GM19043 (cell line): Measurements from ENCODE around the gene SLC7A14.
"Not testable (repeated sequence)": the region's sequence is repeated elsewhere in the genome, so short reads cannot be mapped to it uniquely, and the experiment has no call there.

ENCODE experiments used
- ATAC-seq: cut with Tn5 transposase; IDR thresholded peaks from one replicate; pipeline ENCODE4 v1.9.1; 2021; ENCODE audit warnings: low read depth; ENCODE audit not compliant: unreplicated experiment

The SLC7A14 gene

DNA sequence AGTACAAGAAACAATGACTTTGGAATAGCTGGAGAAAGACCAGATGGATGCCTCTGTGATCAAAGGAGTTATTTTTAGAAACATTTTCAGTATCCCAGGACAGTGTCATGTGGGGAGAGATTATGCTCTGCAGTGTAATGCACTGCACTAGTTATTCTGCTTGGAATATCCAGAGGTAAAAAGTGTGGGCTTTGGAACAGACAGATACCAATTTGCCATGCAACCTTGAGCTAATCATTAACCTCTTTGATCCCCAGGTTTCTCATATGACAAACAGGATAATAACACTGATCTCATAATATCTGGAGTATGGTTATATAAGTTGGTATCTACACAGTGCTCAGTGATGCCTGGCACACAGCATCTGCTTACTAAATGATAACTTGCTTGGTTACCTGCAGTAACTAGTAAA is 12.2 kb upstream of the SLC7A14 start:
- no peak for ATAC-seq

DNA sequence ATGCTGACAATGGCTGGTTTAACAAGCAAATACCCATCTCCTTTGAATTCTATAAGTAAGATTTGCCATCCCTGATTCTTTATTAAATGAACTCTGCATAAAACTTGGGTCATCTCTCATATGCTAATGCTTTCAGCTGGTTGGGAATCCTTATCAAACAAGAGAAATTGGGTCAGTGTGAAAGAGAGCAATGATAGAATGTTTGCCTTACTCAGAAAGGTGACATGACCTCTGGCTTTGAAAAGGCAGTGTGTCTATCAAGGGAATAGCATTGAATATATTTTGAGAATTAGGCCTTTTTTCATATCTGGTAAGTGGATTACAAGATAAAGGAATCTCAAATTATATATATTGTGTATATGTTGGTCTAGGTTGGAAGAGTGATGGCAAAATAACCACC is 8.7 kb upstream of the SLC7A14 start:
- no peak for ATAC-seq

DNA sequence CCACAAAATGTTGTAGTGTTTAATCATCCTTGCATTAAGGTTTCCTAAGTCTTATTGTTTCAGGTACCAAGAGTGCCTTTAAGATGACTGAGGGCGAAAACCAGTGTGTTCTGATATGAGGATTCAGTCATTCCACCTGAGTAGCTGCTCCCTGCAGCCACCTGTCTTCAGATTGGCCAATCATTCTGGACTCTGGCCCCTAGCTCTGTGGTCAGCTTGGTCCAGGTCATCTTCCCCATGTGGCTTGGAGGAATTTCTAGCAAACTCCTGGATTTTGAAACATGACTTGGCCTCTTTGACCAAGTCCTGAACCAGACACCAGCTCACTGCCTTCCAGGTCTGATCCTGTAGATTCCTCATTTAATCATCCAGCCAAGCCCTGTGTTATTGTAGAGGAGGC is 7.8 kb upstream of the SLC7A14 start:
- no peak for ATAC-seq

GRCh38 chr3:170589113-170589512 is 3.2 kb upstream of the SLC7A14 start:
- no peak for ATAC-seq

GRCh38 chr3:170585008-170585936 is 603 bp downstream of the SLC7A14 start:
- ATAC-seq, result no peak

DNA sequence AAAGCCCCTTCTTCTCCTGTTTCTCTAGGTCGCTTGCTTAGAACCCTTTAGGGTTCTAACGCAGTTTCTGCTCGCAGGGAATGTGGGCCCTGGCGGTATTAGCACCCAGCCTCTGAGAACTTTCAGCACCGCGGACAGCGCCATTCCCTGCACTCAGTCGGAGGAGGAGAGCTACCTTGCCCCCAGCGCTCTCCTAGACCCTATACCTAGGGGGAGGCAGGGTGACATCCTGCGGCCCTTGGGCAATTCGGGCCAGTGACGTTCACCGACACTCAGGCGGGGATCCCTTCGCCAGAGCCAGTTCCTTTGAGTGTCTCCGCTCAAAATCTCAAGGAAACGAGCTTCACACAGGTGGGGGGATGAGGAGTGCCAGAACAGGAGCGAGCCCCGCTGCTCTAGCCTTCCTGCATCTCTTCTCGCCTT is 1.3 kb downstream of the SLC7A14 start:
- no peak for ATAC-seq

GRCh38 chr3:170579646-170580045 is 6.2 kb downstream of the SLC7A14 start:
- ATAC-seq, result no peak

DNA sequence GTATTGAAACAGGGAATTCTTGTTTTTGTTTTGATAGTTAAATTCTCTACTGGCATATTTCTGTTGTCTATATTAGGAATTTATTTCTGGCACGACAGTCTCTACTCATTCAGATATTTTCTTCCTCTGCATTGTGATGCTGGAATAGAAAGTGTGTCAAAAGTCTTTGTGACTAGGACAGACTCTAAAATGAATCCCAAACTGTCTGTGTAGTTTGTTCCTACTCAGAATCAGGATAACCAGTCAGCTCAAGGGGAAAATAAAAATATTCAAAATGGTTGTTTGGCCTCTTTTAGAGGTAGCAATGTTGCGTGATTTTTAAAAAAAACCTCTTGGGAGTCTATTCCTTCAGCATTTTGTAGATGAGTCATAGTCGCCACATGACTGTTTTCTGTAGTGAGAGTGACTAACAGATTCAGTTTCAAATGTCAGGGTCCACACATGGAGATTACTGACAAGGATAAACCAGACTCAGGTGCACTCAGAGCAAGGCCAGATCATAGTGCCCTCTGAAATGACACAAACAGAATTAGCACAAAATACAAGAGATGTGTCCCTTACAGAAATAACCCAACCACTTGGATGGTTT is 13.1 kb downstream of the SLC7A14 start:
- peak; percentile 99 for ATAC-seq

GRCh38 chr3:170567598-170567997 is 18.3 kb downstream of the SLC7A14 start:
- not testable (repeated sequence) for ATAC-seq

- ATAC-seq, result no peak
Measured at GRCh38 chr3:170566413-170566812, 19.5 kb downstream of the SLC7A14 start.

DNA sequence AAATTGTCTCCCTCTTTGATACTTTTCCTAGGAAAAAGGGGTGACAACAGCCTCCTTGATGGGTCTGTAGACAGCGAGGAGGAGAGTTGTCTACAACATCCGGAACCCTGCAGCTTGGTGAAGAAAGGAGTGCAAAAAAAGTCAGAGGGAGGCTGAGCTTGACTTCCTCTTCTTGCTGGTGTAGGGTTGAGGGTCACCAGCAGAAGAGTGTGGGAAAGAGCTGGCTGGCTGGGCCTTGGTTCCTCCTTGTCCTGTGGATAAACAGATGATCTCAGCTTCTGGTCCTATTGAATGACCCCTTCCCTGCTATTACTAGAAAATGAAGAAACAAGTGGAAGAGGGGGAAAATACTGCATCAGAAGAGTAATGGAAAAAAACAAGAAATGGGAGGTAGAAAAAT is 20.4 kb downstream of the SLC7A14 start:
- no peak for ATAC-seq

- ATAC-seq, result peak; percentile 22
Measured at GRCh38 chr3:170564664-170565063, 21.2 kb downstream of the SLC7A14 start.

- peak; percentile 80 for ATAC-seq
Measured at GRCh38 chr3:170563712-170564423, 22.0 kb downstream of the SLC7A14 start.

DNA sequence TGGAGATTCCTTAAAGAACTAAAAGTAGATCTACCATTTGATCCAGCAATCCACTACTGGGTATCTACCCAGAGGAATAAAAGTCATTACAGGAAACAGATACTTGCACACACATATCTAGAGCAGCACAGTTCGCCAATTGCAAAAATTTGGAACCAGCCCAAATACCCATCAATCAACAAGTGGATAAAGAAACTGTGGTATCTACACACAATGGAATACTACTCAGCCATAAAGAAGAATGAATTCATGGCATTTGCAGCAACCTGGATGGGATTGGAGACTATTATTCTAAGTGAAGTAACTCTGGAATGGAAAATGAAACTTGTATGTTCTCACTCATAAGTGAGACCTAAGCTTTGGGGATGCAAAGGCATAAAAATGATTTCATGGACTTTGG is 23.8 kb downstream of the SLC7A14 start:
- no peak for ATAC-seq

GRCh38 chr3:170560717-170561382 is 25.0 kb downstream of the SLC7A14 start:
- no peak for ATAC-seq

GRCh38 chr3:170560296-170560695 is 25.6 kb downstream of the SLC7A14 start:
- no peak for ATAC-seq

GRCh38 chr3:170558427-170558826 is 27.4 kb downstream of the SLC7A14 start:
- ATAC-seq, result no peak

DNA sequence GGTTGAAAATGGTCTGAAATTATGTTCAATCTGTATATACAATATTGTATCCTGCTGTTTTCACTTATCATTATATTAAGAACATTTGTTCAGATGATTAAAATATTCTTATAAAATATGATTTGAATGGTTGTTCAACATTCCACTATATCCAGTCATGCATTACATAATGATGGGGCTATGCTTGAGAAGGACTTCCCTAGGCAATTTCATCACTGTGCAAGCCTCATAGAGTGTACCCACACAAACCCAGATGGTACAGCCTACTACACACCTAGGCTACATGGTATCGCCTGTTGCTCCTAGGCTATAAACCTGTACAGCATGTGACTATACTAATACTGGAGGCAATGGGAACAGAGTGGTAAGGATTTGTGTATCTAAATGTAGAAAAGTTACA is 30.5 kb downstream of the SLC7A14 start:
- ATAC-seq, result no peak

- no peak for ATAC-seq
Measured at GRCh38 chr3:170553788-170554757, 31.8 kb downstream of the SLC7A14 start.

DNA sequence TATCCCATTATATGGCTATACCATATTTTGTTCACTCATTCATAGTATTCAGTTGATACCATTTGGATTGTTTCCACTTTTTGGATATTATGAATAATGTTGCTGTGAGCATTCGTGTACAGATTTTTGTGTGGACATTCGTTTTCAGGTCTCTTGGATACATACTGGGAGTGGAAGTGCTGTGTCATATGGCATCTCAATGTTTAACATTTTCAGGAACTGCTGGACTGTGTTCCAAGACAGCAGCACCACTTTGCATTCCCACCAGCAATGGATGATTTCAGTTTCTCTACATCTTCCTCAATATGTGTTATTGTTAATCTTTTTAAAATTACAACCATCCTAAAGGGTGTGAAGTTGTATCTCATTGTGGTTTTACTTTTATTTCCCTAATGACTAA is 34.6 kb downstream of the SLC7A14 start:
- no peak for ATAC-seq
